Activated B cell treated with CpG ODN at 0.5 μM for 24 hours (primary cell): ENCODE measurements around the gene SFXN1. TPM values are rescaled to one million over a fixed set of nuclear protein-coding genes. Genes with fewer than 3 reads are reported as not detected.

Experiments used
- ATAC-seq: fragments of 200-7000 bp; cut with Tn5 transposase; one replicate; pipeline ENCODE4 v1.10.0; 2021; ENCODE audit warnings: low read depth, mild to moderate bottlenecking, moderate library complexity
- CTCF ChIA-PET: fragments of 350-600 bp; sonication (Branson Sonifier 250); formaldehyde crosslinking; loops from one replicate; lab custom pipeline; 2021; ENCODE audit warnings: antibody characterized with exemption; lab: Charles Lee
- POLR2A ChIA-PET: fragments of 350-600 bp; sonication (Branson Sonifier 250); formaldehyde crosslinking; loops from one replicate; lab custom pipeline; 2021; ENCODE audit warnings: antibody characterized with exemption; lab: Charles Lee
- DNase-seq: peaks from one replicate; pipeline ENCODE4 v3.0.0; 2022
- H3K27ac Mint-ChIP-seq: one replicate; pipeline ENCODE4 v1.8.0; 2020; ENCODE audit warnings: mixed read lengths
- H3K27me3 Mint-ChIP-seq: one replicate; pipeline ENCODE4 v1.8.0; 2021; ENCODE audit warnings: mixed read lengths
- H3K36me3 Mint-ChIP-seq: one replicate; pipeline ENCODE4 v1.8.0; 2021; ENCODE audit warnings: low read depth, mixed read lengths
- H3K4me1 Mint-ChIP-seq: one replicate; pipeline ENCODE4 v1.8.0; 2021; ENCODE audit warnings: mixed read lengths
- H3K4me3 Mint-ChIP-seq: one replicate; pipeline ENCODE4 v1.8.0; 2020; ENCODE audit warnings: mild to moderate bottlenecking, mixed read lengths
- H3K9me3 Mint-ChIP-seq: one replicate; pipeline ENCODE4 v1.8.0; 2020; ENCODE audit warnings: mixed read lengths
- intact Hi-C: fragments of 100-400 bp; cut with micrococcal nuclease; formaldehyde crosslinking; loops from one replicate; pipeline ENCODE4 v1.15.1; 2024
- total RNA-seq: library from RNA; stranded (reverse); gene quantifications from 2 replicates; pipeline ENCODE4 v1.2.3, GENCODE V29; 2022
- TF ChIP-seq, protein P1 (sequence below): fragments of 200-600 bp; IDR thresholded peaks from one replicate; pipeline ENCODE4 v1.8.0; 2022; ENCODE audit warnings: antibody characterized with exemption, mild to moderate bottlenecking

SFXN1 gene
- total RNA-seq, 1 donor from 2014 or later: 46.9 TPM

DNA sequence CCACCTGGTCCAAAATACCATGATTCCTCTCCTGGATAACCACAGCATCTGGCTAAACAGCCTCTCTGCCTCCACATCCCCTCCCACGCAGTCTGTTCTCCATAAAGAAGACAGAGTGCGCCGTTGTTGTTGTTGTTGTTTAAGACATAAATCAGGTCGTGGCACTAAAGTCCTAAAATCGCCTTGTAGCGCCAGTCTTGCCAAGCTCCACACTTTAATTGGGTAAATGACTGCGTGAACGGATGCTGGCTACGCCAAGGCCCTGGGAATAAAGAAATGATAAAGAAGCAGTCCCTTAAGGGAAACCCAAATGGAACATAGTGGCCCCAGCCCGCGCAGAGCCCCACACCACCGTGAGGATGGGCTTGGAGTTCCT is 364 bp upstream of the SFXN1 start:
- DNase-seq (no peak), ATAC-seq (no peak)
- no peak overlapping the region for H3K27ac Mint-ChIP-seq
- TF ChIP-seq, protein P1, sequence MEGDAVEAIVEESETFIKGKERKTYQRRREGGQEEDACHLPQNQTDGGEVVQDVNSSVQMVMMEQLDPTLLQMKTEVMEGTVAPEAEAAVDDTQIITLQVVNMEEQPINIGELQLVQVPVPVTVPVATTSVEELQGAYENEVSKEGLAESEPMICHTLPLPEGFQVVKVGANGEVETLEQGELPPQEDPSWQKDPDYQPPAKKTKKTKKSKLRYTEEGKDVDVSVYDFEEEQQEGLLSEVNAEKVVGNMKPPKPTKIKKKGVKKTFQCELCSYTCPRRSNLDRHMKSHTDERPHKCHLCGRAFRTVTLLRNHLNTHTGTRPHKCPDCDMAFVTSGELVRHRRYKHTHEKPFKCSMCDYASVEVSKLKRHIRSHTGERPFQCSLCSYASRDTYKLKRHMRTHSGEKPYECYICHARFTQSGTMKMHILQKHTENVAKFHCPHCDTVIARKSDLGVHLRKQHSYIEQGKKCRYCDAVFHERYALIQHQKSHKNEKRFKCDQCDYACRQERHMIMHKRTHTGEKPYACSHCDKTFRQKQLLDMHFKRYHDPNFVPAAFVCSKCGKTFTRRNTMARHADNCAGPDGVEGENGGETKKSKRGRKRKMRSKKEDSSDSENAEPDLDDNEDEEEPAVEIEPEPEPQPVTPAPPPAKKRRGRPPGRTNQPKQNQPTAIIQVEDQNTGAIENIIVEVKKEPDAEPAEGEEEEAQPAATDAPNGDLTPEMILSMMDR: no peak
- H3K4me1 Mint-ChIP-seq: peaks cover 29% of the 10 kb centered on the region
- peaks cover 10% of the 10 kb centered on the region for H3K27me3 Mint-ChIP-seq
- H3K36me3 Mint-ChIP-seq: peaks cover 12% of the 10 kb centered on the region
- CTCF ChIA-PET: interaction anchor here (1.2 kb wide), 1 partner anchor 13 kb away, joined by 7 read pairs; no protein-coding TSS in a partner anchor
- POLR2A ChIA-PET: interaction anchor here (0.8 to 1.0 kb wide), 2 partner anchors 13 to 1059 kb away, joined by 3 read pairs; partner anchors contain the start of gene RNF44
- intact Hi-C loops: loop anchor here (10.0 kb wide), 1 partner anchor 417 kb away; no protein-coding TSS in a partner anchor
- peak overlapping the region; percentile 81 for H3K4me3 Mint-ChIP-seq
- no peaks in the 10 kb centered on the region for H3K9me3 Mint-ChIP-seq

DNA sequence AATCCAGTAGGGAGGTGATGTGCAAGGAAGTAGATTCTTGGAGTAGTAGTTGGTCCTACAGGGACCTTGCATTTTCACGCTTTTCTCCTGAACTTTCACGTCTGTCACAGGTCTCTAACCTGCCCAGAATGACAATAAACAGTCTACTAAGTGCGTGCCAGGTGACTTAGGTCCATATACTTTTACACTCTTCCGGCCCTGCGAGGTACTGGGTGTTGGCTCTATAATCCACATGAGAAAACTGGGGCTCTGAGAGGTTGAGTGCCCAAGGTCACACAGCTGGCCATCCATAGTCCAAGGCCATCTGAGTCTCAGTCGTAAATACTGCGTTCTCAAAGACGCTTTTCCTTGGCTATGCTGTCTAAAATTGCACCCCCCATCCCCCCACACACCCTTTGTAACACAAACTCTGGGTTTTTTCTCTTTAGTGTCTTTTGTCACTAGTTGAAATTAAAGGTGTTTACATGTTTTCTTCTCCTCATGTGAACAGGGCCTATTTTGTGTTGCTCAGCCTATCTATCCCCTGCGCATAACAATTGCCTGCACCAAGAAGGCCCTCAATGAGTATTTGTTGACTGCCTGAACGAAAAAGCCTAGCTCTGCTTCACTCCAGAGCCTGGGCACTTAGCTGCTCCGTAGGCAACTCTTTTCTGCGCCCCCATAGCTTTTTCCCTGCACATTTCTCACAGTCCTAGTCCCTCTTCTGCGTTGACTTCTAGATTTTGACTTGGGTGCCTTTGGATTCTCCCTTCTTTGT is 943 bp downstream of the SFXN1 start:
- Mint-ChIP-seq H3K27me3 (peaks cover 5% of the 10 kb centered on the region), H3K4me3 (peak overlapping the region; percentile 93), H3K4me1 (peaks cover 29% of the 10 kb centered on the region), H3K9me3 (no peaks in the 10 kb centered on the region), H3K27ac (peak overlapping the region; percentile 78), H3K36me3 (peaks cover 25% of the 10 kb centered on the region)
- intact Hi-C loops: loop anchor here (10.0 kb wide), 1 partner anchor 415 kb away; no protein-coding TSS in a partner anchor
- TF ChIP-seq, protein P1: no peak
- ChIA-PET CTCF (no interaction called here), POLR2A (no interaction called here)
- no peak for DNase-seq
- ATAC-seq: no peak

DNA sequence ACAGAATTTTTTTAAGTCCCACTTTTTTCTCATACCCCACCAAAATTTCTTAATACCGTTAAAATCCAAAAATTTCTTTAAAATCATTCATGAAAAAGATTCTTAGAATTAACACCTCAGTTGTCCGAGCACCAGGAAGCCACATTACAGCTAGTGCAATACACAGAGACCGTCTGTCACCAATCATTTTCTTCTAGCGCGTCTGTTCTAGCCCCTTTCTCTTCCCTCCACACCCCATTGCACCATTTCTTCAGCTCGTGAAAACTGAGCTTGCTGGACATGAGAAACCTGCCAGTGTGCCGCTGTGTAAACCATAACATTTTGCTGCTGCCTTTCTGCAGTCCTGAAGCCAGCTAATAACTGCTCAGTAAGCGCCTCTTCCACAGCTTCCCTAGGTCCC is 5.0 kb downstream of the SFXN1 start:
- Mint-ChIP-seq H3K27ac (no peak overlapping the region), H3K4me1 (peaks cover 26% of the 10 kb centered on the region), H3K27me3 (no peaks in the 10 kb centered on the region), H3K36me3 (peaks cover 45% of the 10 kb centered on the region), H3K4me3 (no peak overlapping the region), H3K9me3 (no peaks in the 10 kb centered on the region)
- intact Hi-C loops: no loop called here
- CTCF ChIA-PET: interaction anchor here (1.1 kb wide), 1 partner anchor 23 kb away, joined by 3 read pairs; no protein-coding TSS in a partner anchor
- POLR2A ChIA-PET: no interaction called here
- TF ChIP-seq, protein P1: no peak
- no peak for ATAC-seq
- DNase-seq: no peak

DNA sequence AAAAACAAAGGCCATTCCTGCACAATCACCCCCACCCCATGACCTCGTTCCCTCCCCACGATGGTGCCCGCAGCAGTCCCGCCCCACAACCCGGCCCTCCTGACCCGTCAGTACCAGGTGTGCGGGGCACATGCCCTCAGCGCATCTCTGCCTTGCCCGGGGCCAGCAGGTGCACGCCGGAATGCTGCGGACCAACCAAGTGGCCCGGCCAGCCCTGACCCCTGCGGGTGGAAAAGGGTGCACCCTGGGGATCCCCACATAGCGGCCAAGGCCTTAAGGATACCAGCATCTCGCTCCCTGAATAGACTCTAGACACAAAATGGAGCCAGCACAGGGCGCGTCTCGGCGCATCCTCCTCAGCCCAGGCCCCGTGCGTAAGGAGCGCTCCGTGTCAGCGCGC is 6.0 kb downstream of the SFXN1 start:
- Mint-ChIP-seq H3K4me1 (peaks cover 23% of the 10 kb centered on the region), H3K4me3 (no peak overlapping the region), H3K36me3 (peaks cover 51% of the 10 kb centered on the region), H3K9me3 (no peaks in the 10 kb centered on the region), H3K27me3 (no peaks in the 10 kb centered on the region), H3K27ac (no peak overlapping the region)
- TF ChIP-seq, protein P1: no peak
- ATAC-seq (no peak), DNase-seq (no peak)
- intact Hi-C loops: no loop called here
- ChIA-PET CTCF (no interaction called here), POLR2A (no interaction called here)

DNA sequence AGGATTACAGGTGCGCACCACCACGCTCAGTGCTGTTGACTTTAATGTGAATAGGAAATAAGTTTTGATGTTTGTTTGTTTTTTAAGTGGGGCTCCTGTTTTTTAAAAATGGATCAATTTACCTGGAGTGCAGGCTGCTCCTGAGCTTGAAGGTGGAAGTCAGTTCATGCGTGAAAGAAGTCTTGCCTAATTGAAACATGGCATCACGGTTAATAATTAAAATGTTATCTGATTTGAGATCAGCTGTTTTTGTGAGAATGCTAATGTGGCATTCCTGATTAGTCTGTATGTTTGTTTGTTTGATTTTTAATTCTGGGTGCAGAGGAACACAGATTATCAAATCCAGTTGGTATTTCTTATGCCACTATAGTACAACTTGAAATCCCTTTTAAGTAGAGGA is 6.5 kb downstream of the SFXN1 start:
- TF ChIP-seq, protein P1: no peak
- Mint-ChIP-seq H3K27me3 (no peaks in the 10 kb centered on the region), H3K27ac (no peak overlapping the region), H3K4me3 (no peak overlapping the region), H3K36me3 (peaks cover 55% of the 10 kb centered on the region), H3K4me1 (peaks cover 21% of the 10 kb centered on the region), H3K9me3 (no peaks in the 10 kb centered on the region)
- DNase-seq (no peak), ATAC-seq (no peak)
- intact Hi-C loops: no loop called here
- CTCF ChIA-PET: no interaction called here
- POLR2A ChIA-PET: no interaction called here
